Measurements from ENCODE around the gene CYP8B1.
A peak's percentile ranks its signal among the peaks of the same experiment; 100 is the strongest.
"Not testable (repeated sequence)": the region's sequence is repeated elsewhere in the genome, so short reads cannot be mapped to it uniquely, and the experiment has no call there.

Gene CYP8B1

DNA sequence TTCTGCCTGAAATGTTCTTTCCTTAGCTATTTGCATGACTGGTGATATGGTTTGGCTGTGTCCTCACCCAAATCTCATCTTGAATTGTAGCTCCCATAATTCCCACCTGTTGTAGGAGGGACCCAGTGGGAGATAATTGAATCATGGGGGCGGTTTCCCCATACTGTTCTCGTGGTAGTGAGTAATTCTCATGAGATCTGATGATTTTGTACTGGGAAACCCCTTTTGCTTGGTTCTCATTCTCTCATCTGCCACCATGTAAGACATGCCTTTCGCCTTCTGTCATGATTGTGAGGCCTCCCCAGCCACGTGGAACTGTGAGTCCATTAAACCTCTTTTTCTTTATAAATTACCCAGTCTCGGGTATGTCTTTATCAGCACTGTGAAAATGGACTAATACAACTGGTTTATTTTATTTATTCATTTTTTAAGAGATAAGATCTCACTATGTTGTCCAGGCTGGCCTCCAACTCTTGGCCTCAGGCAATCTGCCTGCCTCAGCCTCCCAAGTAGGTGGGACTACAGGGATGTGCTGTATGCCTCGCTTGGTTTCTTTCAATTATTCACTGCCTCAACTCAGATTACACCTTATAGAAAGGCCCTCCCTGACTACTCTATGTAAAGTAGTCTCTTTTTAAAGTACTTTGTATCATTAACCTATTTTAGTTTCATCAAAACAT lies 7.7 kb upstream of the CYP8B1 start:
- DNase-seq = not testable (repeated sequence)

DNA sequence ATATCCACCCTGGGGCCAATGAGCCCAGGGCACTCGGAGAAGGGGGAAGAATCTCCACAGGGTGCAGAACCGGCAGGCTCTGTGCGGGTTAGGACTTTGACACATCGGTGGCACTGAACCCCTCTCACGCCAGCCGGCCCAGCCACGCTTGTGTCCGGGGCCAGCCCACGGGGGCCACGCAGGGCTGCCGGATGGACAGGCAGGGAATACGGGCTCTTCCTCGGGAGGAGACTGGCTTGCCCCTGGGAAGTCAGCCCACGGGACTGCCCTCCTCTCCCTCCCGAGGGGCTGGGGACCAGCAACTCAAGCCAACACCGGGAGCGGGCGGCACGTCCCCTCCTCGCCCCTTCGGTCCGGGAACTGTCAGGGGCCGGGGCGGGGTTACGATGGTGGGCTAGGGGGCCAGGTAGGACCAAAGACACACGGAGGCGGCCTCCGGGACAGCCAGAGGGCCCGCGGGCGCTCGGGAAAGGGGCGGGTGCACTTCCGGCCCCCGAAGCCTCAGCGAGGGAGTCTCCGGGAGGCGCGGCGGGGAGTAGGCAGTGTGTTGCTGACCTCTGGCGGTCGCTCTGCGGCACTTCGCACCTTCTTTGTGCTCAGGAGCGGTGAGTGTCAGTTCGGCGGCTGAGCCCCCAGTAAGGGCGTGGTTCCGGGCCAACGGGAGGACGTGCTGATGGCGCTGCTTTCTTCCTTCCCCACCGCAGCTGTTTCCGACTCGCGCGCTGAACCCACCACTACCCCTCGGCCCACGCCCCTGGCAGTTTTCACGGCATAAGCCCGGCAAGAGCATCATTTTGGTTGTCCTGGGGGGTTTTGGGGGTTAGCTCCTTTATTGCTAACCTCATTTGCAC lies 5.1 kb upstream of the CYP8B1 start:
- DNase-seq = peak; percentile 80

DNA sequence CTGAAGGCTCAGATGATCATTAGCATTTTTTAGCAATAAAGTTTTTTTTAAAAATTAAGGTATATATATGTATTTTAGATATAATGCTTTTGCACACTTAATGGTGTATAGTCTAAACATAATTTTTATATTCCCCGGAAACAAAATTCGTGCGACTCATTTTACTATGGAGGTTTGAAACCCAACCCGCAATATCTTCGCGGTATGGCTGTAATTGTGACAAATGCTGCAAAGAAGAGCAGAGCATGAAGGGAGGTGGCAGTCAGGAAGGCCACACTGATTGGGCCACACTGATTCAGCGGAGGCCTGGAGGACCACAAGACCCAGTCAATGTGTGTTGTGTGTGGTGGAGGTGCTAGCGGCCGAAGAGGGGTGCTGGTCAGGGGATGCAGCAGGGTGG lies 4.5 kb upstream of the CYP8B1 start:
- no peak for DNase-seq

DNA sequence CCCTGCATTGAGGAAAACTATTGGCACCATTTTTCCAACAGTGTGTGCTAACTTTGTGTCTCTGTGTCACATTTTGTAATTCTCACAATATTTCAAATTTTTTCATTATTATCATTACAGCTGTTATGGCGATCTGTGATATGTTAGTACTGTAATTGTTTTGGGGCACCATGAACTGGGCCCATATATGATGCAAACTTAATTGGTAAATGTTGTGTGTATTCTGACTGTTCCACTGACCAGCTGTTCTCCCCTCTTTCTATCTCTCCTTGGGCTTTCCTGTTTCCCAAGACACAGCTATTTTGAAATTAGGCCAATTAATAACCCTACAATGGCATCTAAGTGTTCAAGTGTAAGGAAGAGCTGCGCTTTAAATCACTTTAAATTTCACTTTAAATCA lies 2.2 kb upstream of the CYP8B1 start:
- DNase-seq = no peak

DNA sequence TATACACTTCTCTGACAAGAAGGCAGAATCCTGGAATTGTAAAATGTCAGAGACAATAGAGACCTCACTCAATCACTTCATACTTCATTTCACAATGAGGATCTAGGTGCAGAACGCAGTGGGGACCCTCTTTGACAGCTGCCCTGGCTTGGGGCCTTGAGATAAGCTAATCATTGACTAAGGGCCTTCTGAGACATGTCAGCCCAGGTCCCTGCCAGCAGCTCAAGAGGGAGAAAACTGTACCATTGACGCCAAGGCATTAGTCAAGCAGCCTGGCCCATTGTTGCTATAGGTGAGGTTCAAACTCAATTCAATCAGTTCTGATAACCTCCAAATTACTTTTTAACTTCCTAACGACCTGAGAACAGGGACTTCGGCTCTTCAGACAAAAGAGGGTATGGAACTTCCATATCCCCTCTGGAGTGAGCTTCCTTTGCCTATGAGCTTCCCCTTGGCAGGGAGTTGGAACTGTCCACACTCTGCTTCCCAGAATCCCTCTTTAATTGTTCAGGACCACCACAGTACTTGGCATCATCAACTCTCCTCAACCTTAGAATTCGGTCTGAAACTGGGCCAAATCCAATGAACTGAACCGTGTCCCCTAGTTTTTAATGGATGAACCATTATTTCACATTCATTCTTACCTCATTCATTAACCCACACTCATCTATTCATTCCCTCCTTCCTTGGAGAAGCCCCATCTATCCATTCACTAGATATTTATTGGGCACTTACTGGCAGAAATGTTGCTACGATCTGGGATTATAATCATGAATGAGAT lies 1.5 kb upstream of the CYP8B1 start:
- DNase-seq = no peak

DNA sequence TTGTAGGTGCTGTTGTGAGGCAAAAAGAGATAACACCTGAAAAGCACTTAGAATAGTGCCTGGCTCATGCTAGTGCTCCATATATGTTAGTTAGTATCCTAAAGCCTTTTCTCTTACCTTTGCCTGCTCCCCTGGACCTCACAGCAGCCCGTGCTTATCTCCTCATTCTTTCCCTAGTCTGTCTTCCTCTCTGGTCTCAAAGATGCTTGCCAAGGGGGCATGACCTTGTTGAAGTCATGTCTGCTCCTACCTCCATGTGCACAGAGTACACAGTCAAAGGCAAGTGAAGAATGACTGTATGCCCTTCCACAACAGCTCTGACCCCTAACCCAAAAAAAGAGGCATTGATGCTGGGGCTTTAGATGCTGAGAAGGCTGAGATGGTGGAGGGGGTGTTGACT lies 722 bp upstream of the CYP8B1 start:
- DNase-seq = no peak

DNA sequence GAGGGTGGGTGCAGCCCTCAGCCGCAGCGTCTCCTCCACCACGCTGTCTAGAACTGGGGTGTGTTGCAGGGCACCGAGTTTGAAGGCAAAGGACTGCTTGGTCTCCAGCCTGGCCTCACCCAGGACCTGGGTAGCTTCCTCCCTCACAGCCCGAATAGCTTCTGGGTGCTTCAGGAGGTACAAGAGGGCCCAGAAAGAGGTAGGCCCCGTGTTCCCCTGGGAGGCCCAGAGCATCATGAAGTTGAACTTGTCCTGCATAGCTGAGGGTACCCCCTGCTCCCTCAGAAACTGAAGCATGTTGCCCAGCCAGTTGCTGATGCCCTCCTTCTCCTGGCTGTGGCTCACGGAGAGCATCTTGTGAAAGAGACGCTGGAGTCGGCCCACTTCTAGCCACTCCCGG lies 930 bp downstream of the CYP8B1 start:
- no peak for DNase-seq

DNA sequence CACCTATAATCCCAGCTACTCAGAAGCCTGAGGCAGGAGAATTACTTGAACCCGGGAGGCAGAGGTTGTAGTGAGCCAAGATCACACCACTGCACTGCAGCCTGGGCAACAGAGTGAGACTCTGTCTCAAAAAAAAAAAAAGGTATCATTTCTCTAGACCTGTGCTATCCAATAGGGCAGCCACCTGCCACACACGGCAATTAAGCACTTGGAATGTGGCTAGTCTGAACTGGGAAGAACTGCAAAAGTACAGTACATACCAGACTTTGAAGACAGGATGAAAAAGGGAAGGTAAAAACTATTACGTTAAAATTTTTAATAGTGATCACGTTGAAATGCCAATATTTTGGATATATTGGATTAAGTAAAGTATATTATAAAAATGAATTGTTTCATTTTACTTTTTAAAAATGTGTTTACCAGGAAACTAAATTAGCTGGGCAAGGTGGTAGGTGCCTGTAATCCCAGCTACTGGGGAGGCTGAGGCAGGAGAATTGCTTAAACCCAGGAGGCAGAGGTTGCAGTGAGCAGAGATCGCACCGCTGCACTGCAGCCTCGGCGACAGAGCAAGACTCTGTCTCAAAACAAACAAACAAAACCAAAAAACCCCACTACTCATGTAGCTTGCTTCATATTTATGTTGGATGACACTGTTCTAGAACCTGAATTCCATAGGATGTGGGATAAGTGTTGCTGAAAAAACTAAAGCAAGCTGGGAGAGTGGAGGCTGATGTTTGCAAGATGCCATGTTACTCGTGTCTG lies 2.3 kb downstream of the CYP8B1 start:
- no peak for DNase-seq

DNA sequence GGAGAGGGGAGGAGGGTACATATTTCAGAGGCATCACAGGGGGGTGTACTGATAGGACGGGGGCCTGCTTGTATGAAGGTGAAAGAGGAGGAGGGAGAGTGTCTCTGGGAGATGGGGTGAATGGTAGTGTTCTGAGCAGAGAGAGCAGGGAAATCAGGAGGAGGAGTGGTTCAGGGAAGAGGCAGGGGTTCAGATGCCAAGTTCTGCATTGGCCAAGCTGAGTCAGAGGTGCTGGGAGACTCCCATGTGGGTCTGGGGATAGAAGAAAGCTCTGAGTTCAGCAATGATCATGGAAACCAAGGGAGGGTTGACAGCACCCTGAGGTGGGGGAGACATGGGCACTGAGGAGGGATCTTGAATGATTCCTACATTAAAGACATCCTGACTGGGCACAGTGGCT lies 3.0 kb downstream of the CYP8B1 start:
- DNase-seq = no peak

DNA sequence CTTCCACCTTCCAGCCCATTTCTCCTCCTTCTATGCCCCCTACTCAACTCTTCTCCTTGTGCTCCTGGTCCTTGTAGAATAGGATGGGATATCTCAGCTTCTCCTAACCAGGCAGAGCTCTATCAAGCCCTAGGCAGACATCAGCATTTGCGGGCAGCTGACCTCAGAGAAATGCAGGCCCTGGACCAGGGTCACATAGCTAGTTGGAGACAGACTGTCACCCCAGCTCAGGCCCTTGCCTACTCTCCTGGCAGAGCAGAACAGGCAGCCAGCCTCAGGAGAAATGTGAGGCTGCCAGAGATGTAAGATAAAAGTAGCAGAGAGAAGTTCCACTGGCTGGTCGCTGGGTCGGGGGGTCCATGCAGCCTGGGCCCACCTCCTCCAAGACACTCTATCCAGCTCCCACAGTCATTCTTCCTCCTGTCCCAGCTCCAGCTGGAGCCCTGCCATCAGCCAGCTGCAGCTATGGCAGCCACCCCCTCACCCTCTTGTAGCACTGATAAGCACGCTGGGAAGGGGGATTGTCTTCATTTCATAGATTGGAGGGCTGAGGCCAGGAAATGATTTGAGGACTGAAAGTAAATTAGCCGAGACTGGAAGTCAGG lies 4.0 kb downstream of the CYP8B1 start:
- DNase-seq = no peak

DNA sequence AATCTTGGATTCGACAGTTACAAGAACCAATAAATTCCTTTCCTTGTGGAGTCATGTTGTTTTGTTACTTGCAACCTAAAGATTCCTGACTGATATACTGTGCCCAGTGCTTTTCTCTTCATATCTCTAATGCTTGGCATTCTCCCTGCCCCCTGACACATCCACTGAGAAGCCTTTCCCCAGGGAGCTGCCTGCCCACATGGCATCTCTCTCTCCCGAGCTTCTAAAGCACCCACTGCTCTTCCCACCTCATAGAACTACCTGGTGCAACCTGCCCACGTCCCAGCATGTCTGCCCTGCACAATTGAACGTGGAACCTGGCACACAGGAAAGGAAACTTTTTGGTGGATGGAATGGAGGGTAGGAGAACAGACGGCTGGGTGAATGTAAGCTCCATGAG lies 6.8 kb downstream of the CYP8B1 start:
- no peak for DNase-seq

DNA sequence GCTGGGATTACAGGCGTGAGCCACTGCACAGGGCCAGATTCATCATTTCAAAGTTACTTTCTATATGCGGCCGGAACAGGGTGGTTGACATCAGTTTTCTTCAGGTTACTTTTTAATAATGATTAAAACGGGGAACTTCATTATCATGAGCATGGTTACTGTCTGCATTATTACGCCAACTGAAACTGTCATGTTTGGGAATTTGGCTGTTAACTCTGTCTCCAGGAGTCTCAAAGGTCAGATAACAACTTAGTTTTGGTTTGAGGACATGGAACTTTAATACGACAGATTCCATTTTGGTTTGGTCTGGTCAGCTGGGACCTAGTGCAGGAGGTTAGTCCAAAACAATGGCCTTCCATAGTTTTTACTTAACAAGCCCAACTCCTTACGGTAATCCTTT lies 8.5 kb downstream of the CYP8B1 start:
- DNase-seq = no peak

DNA sequence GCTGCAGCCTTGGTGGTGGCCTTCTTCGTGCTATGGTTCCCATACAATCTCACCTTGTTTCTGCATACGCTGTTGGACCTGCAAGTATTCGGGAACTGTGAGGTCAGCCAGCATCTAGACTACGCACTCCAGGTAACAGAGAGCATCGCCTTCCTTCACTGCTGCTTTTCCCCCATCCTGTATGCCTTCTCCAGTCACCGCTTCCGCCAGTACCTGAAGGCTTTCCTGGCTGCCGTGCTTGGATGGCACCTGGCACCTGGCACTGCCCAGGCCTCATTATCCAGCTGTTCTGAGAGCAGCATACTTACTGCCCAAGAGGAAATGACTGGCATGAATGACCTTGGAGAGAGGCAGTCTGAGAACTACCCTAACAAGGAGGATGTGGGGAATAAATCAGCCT lies 10.4 kb downstream of the CYP8B1 start:
- no peak for DNase-seq

DNA sequence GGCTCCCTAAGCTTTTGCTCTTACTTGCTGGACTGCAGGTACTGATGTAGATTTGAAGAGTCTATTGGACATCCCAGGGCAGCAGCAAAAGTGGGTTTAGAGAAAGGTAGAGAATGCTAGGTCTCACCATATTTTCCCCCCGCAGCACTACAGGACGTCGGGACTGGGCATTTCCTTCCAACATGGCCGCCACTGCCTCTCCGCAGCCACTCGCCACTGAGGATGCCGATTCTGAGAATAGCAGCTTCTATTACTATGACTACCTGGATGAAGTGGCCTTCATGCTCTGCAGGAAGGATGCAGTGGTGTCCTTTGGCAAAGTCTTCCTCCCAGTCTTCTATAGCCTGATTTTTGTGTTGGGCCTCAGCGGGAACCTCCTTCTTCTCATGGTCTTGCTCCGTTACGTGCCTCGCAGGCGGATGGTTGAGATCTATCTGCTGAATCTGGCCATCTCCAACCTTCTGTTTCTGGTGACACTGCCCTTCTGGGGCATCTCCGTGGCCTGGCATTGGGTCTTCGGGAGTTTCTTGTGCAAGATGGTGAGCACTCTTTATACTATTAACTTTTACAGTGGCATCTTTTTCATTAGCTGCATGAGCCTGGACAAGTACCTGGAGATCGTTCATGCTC lies 11.2 kb downstream of the CYP8B1 start:
- DNase-seq = no peak

DNA sequence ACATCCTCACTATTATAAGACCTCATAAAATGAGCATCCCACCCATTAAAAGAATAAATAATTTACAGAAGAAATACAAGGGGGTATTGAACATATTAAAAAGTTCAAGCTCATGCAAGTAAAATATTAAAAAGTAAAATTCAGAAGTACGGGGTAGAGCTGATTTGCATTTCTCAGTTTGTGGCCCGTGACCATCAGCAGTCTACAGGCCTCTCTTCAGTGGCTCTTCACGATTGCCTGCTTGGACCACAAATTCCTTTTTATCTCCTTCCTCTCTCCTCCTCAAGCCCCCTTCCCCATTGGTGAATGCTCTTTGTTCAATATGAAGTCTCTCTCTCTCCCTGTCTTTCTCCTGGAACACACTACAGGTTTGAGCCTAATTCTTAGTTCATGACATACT lies 19.1 kb downstream of the CYP8B1 start:
- no peak for DNase-seq

DNA sequence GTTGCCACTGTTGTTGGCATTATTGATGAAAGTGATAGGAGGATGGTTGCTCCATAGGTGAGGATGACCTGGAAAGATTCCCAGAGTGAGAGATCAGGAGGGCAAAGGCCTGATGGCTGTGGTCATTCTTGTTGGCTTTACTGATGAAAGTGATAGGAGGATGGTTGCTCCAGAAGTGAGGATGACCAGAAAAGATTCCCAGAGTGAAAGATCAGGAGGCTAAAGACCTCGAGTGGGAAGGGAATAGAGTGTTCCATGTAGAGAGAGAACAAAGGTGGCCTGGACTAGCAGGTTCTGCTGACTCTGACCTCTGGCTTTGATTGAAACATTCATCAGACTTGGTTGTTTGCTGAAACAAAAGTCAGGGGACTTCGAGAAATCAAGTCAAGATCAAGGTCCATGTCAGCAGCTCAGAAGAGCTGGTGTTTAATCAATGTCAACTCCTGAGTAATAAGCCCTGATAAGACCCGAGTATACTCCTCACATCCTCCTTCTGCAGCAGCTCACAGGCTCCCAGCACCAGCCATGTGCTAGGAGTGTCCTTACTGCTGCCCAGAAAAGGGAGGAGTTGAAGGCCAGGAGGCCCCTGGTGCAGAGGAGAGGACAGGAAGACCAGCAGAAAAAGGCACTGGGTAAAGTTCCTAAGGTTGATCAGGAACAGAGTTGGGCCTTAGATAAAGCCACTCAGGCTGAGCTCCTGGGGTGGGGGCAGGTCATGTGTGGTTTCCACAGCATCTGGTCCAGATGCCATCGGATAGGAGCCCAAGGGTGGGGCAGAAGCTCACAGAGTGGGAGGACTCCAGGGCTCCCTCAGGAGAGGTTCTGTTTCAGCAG lies 19.9 kb downstream of the CYP8B1 start:
- no peak for DNase-seq

DNA sequence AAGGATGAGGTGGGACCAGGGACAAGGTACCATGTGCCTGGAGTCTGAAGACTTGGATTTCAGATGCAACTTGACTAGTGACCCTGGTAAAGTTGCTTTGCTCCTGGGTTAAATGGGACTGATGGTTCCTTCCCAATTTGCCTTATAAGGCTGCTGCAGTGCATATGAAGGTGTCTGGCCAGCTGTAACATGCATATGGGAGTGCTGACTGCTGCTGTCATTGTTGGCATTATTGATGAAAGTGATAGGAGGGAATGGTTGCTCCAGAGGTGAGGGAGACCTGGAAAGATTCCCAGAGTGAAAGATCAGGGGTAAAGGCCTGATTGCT lies 20.5 kb downstream of the CYP8B1 start:
- DNase-seq = no peak

DNA sequence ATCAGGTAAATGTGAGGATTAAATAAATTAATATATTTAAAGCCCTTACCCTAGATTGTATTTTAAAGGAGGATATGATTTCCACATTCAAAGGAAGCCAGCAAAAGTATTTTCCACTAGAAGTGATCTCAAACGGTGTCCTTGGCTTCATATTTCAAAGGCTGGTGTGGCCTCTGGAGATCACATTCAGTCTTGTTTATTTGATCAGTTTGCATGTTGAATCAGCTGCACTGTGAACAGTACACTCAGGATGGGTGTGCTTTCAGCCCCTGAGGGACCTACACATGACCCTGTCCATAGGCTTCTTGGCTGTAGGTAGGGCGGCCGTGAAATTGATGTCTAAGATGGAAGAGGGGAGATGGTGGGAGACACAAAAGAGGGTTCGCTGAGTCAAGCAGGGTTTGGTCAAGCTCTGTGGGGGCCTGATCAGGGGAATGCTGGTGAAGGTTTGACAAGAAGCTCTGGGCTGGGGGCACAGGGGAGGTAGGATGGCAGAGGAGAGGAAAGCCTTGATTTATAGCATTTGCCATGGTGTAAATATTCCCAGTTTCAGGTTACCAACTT lies 21.9 kb downstream of the CYP8B1 start:
- DNase-seq = no peak

DNA sequence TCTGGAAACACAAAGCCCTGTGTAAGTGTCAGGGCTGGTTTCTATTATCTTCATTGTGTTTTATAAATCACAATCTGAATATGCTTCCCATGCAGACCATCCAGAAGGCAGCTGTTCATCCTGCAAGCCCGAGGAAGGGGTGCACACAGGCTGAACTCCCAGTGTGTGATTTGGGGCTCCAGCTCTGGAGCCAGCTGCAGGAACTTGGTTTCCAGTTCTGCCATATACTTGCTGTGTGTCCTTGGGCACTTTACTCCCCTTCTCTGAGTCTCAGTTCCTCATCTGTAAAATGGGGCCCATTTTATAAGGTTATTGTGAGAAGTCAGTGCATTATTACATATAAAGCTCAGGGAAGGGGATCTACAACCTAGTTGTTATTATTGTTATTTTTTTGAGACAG lies 22.6 kb downstream of the CYP8B1 start:
- no peak for DNase-seq

DNA sequence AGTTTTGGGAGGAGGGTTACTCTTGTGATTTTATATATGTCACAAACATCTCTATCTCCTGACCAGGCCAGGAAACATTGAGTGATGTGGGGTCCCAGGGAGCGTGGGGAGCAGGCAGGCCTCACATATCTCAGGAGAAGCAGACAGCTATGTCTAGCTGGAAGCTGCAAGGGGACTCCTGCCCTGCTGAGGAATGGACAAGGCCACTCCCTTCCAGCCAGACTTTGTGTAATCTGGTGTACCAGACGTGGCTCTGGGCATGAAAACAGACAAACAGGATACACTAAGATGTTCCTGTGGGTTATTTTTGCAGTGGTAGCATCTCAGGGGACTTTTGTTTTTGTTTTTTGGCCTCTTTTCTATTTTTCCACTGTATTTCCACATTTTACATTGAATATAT lies 23.2 kb downstream of the CYP8B1 start:
- DNase-seq = no peak
